Frontal cortex (tissue), 4 donors: ENCODE measurements around the gene A1CF. TPM values are rescaled to one million over a fixed set of nuclear protein-coding genes. Genes with fewer than 3 reads are reported as not detected.
"Not testable (repeated sequence)": the region's sequence is repeated elsewhere in the genome, so short reads cannot be mapped to it uniquely, and the experiment has no call there.

Experiments
- DNase-seq, 2 donors: peaks; one replicate each; pipeline ENCODE4 v3.0.0; 2012; ENCODE audit warnings: low spot score in 2 of 2
- FAIRE-seq: peaks from 2 replicates; lab custom pipeline; 2012; peaks lifted over from hg19 to GRCh38; lab: Jason Lieb, UNC
- total RNA-seq: library from RNA; depleted of rRNA; stranded (reverse); fragments of >200 nt; gene quantifications from one replicate; pipeline ENCODE4 v1.2.3, GENCODE V29; 2014
- donor health status: control.
- donor health status: control.
- donor health status: control.

Gene A1CF, protein sequence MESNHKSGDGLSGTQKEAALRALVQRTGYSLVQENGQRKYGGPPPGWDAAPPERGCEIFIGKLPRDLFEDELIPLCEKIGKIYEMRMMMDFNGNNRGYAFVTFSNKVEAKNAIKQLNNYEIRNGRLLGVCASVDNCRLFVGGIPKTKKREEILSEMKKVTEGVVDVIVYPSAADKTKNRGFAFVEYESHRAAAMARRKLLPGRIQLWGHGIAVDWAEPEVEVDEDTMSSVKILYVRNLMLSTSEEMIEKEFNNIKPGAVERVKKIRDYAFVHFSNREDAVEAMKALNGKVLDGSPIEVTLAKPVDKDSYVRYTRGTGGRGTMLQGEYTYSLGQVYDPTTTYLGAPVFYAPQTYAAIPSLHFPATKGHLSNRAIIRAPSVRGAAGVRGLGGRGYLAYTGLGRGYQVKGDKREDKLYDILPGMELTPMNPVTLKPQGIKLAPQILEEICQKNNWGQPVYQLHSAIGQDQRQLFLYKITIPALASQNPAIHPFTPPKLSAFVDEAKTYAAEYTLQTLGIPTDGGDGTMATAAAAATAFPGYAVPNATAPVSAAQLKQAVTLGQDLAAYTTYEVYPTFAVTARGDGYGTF
- not detected for total RNA-seq

GRCh38 chr10:50885097-50885859 lies at the start of gene A1CF:
Gene A1CF (minus strand): TSS chr10:50885627. CDS start chr10:50859940, 25,687 bp downstream.
- FAIRE-seq (no peak), DNase-seq (no peak)

DNA sequence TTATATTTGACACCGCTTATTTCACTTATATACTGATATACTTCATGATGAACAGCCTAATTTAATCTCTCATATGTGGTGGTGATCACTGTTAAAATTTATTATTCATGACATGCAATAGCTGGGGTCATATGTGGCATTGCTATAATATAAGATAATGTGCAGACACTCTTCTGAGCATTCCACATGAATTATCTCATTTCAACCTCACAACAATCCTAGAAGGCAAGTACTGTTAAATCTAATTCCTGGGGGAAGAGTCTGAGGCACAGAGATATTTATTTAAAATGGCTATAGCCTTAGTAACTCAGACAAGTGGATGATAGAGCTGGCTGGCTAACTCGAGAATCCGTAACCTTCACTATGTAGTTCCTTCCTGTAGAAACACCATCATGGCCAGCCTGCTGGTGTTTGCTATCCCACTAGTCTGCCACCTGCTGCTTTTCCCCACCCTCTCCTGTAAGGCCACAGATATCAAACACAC lies 46.6 kb upstream of the A1CF start:
- DNase-seq, result no peak
- FAIRE-seq, result no peak

- FAIRE-seq, result no peak
- DNase-seq, result no peak
These were observed 44.2 kb upstream of the A1CF start for GRCh38 chr10:50929670-50930069.

GRCh38 chr10:50928190-50928552 lies 42.7 kb upstream of the A1CF start:
- FAIRE-seq (no peak), DNase-seq (no peak)

- DNase-seq, result no peak
- FAIRE-seq, result no peak
These were observed 42.2 kb upstream of the A1CF start for GRCh38 chr10:50927522-50928189.

GRCh38 chr10:50923471-50923870 lies 38.0 kb upstream of the A1CF start:
- not testable (repeated sequence) for FAIRE-seq, DNase-seq

DNA sequence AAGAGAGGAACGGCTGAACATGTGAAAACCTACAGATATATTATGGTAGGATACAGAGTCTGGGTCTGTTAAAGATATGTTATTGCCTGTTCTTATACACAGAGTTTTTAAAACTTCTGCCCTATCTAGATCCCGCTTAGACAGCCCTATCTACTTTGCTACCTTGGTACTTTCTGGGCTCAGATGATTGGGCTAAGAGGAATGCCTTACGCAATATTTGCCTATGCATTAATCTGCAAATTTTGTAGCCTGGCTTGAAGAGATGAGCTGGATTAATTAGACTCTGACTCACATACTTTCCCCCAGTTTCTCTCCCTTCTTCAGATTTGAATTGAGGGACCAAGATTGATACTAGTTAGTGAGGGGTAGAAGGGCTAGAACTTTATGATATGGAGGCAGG lies 33.6 kb upstream of the A1CF start:
- no peak for FAIRE-seq

DNA sequence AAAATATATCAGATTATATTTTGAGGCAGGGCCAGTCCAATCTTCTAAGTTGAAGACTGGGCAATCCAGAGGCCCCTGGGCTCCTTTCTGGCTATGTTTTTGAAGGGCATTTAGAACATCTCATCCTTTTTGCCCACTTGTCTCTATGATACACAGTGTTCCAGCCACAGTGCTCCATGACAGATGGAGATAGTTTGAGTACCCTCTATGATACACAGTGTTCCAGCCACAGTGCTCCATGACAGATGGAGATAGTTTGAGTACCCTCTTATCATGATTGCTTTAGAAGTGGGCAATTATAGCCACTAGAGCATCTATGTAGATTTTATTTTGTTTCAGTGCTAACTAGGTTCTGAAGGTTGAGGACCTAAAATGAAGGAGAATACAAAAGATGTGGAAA lies 33.1 kb upstream of the A1CF start:
- FAIRE-seq, result no peak
- DNase-seq, result no peak

More for the DNA sequence above, 33.6 kb upstream of the A1CF start:
- no peak for DNase-seq

DNA sequence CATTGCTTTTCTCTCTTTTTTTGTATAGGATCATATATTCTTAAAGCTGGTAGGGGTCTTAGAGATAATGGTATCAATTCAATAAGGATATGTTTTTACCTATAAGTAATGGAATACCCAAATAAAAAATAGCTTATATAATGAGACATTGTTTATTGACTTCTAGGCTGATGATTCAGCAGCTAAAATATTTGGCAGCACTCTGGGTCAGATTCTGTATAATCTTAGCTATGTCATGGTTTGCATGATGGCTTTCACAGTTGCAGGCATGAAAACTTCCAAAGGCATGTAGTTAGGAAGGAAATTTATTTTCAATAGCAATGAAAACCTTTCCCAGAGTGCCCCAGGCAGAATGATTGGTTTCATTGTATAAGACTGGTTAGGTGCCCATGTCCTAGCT lies 32.1 kb upstream of the A1CF start:
- no peak for DNase-seq
- FAIRE-seq, result no peak

- DNase-seq, result no peak
- FAIRE-seq, result no peak
These were observed 24.0 kb upstream of the A1CF start for GRCh38 chr10:50909334-50910014.

- no peak for DNase-seq
- no peak for FAIRE-seq
These were observed 22.9 kb upstream of the A1CF start for GRCh38 chr10:50908366-50908765.

- not testable (repeated sequence) for DNase-seq, FAIRE-seq
These were observed 20.4 kb upstream of the A1CF start for GRCh38 chr10:50905797-50906196.

DNA sequence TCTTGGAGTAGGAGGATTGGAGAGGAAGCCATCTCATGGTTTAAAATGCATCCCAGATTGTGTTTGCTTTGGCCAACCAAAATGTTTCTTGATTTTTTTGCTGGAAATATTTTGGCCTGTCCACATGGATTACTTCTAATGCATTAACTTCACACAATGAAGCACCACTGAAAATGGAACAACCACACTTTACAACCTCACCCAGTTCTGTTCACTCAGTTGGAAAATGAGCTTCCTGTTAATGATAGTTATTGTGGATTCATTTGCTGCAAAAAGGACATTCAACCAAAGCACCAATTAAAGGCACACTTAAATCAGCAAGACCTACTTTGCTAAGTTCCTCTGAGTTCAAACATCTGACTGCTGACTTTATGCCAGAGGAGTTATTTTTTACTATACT lies 11.3 kb upstream of the A1CF start:
- no peak for DNase-seq
- FAIRE-seq, result no peak

- FAIRE-seq (no peak), DNase-seq (no peak)
These were observed 8.9 kb upstream of the A1CF start for GRCh38 chr10:50894312-50894711.

DNA sequence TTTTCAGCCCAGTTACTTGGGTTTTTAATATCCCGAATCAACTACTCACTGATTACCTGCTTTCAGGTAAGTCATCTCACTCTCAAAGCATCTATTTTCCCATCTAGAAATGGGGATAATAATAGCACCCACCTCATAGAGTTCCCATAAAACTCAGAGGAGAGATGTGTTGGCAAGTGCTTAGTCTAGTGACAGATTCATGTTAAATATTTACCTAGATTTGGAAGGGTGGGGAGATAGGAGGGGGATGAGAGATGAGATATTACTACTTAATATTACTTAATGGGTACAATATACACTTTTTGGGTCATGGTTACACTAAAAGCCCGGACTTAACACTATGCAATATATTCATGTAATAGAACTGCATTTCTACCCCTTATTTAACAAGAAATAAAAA lies 7.0 kb upstream of the A1CF start:
- DNase-seq (no peak), FAIRE-seq (no peak)

DNA sequence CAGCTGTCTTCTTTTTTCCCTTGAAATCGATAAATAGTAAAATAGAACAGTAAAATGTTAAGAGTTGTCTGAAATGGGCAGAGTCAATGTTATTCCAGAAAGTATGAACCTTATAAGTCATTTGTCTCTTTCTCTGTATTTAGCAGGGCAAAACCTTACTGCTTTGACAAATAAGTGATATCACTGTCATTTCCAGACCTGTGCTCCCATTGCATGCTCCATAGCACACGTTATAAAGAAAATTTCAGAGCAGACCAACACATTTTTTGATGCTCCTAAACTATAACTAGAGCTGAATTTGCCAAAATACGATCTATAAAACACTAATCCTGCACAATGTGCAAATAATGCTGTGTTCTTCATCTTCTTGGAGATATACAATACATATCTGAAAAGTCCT lies 1.1 kb downstream of the A1CF start:
- DNase-seq, result no peak
- no peak for FAIRE-seq

- FAIRE-seq, result no peak
- no peak for DNase-seq
These were observed 1.8 kb downstream of the A1CF start for GRCh38 chr10:50883629-50884028.

- DNase-seq (no peak), FAIRE-seq (no peak)
These were observed 2.9 kb downstream of the A1CF start for GRCh38 chr10:50882540-50882983.

DNA sequence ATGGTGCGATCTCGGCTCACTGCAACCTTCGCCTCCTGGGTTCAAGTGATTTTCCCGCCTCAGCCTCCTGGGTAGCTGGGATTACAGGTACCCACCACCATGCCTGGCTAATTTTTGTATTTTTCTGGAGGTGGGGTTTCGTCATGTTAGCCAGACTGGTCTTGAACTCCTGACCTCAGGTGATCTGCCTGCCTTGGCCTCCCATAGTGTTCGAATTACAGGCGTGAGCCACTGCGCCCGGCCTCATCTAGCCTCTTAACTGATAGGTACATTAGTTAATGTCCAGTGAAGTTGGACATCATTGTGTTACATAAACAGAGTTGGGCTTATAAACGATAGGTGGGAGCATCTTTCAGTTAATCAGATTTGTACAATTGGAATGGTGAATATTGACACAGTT lies 4.4 kb downstream of the A1CF start:
- not testable (repeated sequence) for FAIRE-seq, DNase-seq

- DNase-seq (no peak), FAIRE-seq (no peak)
These were observed 9.0 kb downstream of the A1CF start for GRCh38 chr10:50876429-50876828.
